B cell (primary cell): ENCODE results near the gene MYB. TPM values are rescaled to one million over a fixed set of nuclear protein-coding genes. Genes with fewer than 3 reads are reported as not detected.
A peak's percentile ranks its signal among the peaks of the same experiment; 100 is the strongest.

ENCODE experiments used
- ATAC-seq: fragments of 200-7000 bp; cut with Tn5 transposase; one replicate; pipeline ENCODE4 v1.10.0; 2021; ENCODE audit warnings: low read depth, mild to moderate bottlenecking, moderate number of reproducible peaks, moderate library complexity
- CTCF ChIA-PET: fragments of 350-600 bp; sonication (Branson Sonifier 250); formaldehyde crosslinking; loops from one replicate; lab custom pipeline; 2021; ENCODE audit warnings: antibody characterized with exemption, inconsistent platforms; lab: Charles Lee
- POLR2A ChIA-PET: fragments of 350-600 bp; sonication (Branson Sonifier 250); formaldehyde crosslinking; loops from one replicate; lab custom pipeline; 2021; ENCODE audit warnings: antibody characterized with exemption; lab: Charles Lee
- DNase-seq: peaks from one replicate; pipeline ENCODE4 v3.0.0; 2013
- H2AFZ ChIP-seq: 2 replicates; pipeline ENCODE4 v1.6.1; 2012; ENCODE audit warnings: mild to moderate bottlenecking, low read depth, low read length; ENCODE audit not compliant: insufficient read depth, poor library complexity, severe bottlenecking
- H3K27ac ChIP-seq, 2 donors: 1 replicate in 1 of 2; 2 replicates in 1 of 2; pipeline ENCODE4 v1.5.1; 2012 to 2013; ENCODE audit warnings: low read length in 2 of 2, mild to moderate bottlenecking in 2 of 2, moderate library complexity in 1 of 2
- H3K27me3 ChIP-seq, 4 experiments: fragments of 200-600 bp in 1 of 4; sonication (generic) in 1 of 4; replicated peaks in 1 of 4; 1 replicate in 2 of 4; 2 replicates in 2 of 4; pipeline versions ENCODE4 v1.6.1 to v1.7.0; 2013 to 2016; ENCODE audit warnings: low read length in 3 of 4, mild to moderate bottlenecking in 2 of 4, mixed read lengths in 1 of 4, moderate library complexity in 1 of 4; ENCODE audit not compliant: insufficient read depth in 4 of 4, control insufficient read depth in 3 of 4; ENCODE audit errors: control extremely low read depth in 1 of 4
- H3K36me3 ChIP-seq, 2 experiments: replicated peaks in 1 of 2; 1 replicate in 1 of 2; 2 replicates in 1 of 2; pipeline versions ENCODE4 v1.6.1 to v1.7.1; 2013; ENCODE audit warnings: low read length in 1 of 2; ENCODE audit not compliant: insufficient read depth in 2 of 2, control insufficient read depth in 1 of 2; ENCODE audit errors: control extremely low read depth in 1 of 2, extremely low read depth in 1 of 2
- H3K4me1 ChIP-seq, 2 donors: fragments of 200-600 bp in 1 of 2; sonication (generic) in 1 of 2; 1 replicate in 1 of 2; 2 replicates in 1 of 2; pipeline versions ENCODE4 v1.5.1 to v1.6.1; 2013 to 2017; ENCODE audit warnings: low read length in 2 of 2; ENCODE audit not compliant: control insufficient read depth in 2 of 2, insufficient read depth in 2 of 2
- H3K4me2 ChIP-seq: replicated peaks from 2 replicates; pipeline ENCODE3; 2012; ENCODE audit warnings: mild to moderate bottlenecking, low read depth, low read length; ENCODE audit not compliant: poor library complexity, severe bottlenecking
- H3K4me3 ChIP-seq, 5 experiments: fragments of 200-600 bp in 1 of 5; sonication (generic) in 1 of 5; 1 replicate in 3 of 5; 2 replicates in 2 of 5; pipeline versions ENCODE4 v1.5.1 to v1.7.0; 2011 to 2016; ENCODE audit warnings: low read length in 4 of 5, mild to moderate bottlenecking in 4 of 5, low read depth in 2 of 5, control low read depth in 1 of 5, moderate library complexity in 1 of 5; ENCODE audit not compliant: insufficient read depth in 1 of 5; ENCODE audit errors: control extremely low read depth in 1 of 5, extremely low read depth in 1 of 5
- H3K79me2 ChIP-seq: fragments of 200-600 bp; sonication (generic); one replicate; pipeline ENCODE4 v1.6.0; 2016; ENCODE audit warnings: low read length; ENCODE audit not compliant: control insufficient read depth, insufficient read depth
- H3K9ac ChIP-seq: fragments of 200-600 bp; sonication (generic); 2 replicates; pipeline ENCODE4 v1.6.1; 2017; ENCODE audit warnings: mild to moderate bottlenecking, low read length, moderate library complexity
- H3K9me3 ChIP-seq, 3 donors: one replicate each; pipeline versions ENCODE4 v1.6.1 to v1.7.1; 2013; ENCODE audit warnings: low read length in 2 of 3; ENCODE audit not compliant: control insufficient read depth in 2 of 3, insufficient read depth in 1 of 3; ENCODE audit errors: control extremely low read depth in 1 of 3
- H4K20me1 ChIP-seq: 2 replicates; pipeline ENCODE4 v1.6.0; 2012; ENCODE audit warnings: mild to moderate bottlenecking, low read length; ENCODE audit not compliant: insufficient read depth, control insufficient read depth, poor library complexity, severe bottlenecking
- H3K27ac Mint-ChIP-seq: one replicate; pipeline ENCODE4 v1.8.0; 2021; ENCODE audit warnings: mixed read lengths
- H3K27me3 Mint-ChIP-seq: one replicate; pipeline ENCODE4 v1.8.0; 2021; ENCODE audit warnings: mixed read lengths
- H3K4me1 Mint-ChIP-seq: one replicate; pipeline ENCODE4 v1.8.0; 2021; ENCODE audit warnings: mixed read lengths
- H3K4me3 Mint-ChIP-seq: one replicate; pipeline ENCODE4 v1.8.0; 2021; ENCODE audit warnings: mixed read lengths
- H3K9me3 Mint-ChIP-seq: one replicate; pipeline ENCODE4 v1.8.0; 2022; ENCODE audit warnings: mixed read lengths; ENCODE audit not compliant: insufficient read depth
- CTCF ChIP-seq: fragments of 200-600 bp; IDR thresholded peaks from one replicate; pipeline ENCODE4 v1.8.0; 2022; ENCODE audit warnings: antibody characterized with exemption, mild to moderate bottlenecking
- EZH2 ChIP-seq: IDR thresholded peaks from 2 replicates; pipeline ENCODE4 v1.6.1; 2012; ENCODE audit warnings: borderline replicate concordance, low read depth, mild to moderate bottlenecking, moderate library complexity, low read length; ENCODE audit not compliant: insufficient read depth, poor library complexity, severe bottlenecking
- WGBS: methylation state at CpG from one replicate; pipeline ENCODE4 v1.1.5; 2013; ENCODE audit warnings: missing lambda C conversion rate; ENCODE audit not compliant: insufficient coverage; 5-methylcytosine and 5-hydroxymethylcytosine counted together
- intact Hi-C: fragments of 100-400 bp; cut with micrococcal nuclease; formaldehyde crosslinking; loops from one replicate; pipeline ENCODE4 v1.10.0; 2022
- polyA plus RNA-seq: library from polyadenylated mRNA; depleted of rRNA; stranded (reverse); fragments of >200 nt; gene quantifications from 2 replicates; pipeline ENCODE4 v1.2.3, GENCODE V29; 2012
- total RNA-seq, 2 donors: library from RNA; stranded (reverse); fragments of 120-200 nt in 1 of 2; gene quantifications; 1 replicate in 1 of 2; 2 replicates in 1 of 2; pipeline versions ENCODE4 v1.2.3 to v1.2.4, GENCODE V29; 2013 to 2022

Gene MYB
- total and polyA plus RNA-seq, 2 donors (not counting 1 experiment from before 2014, with no cell fraction given) = 0.46 to 1.4 TPM

- 68% methylated on average over 8 of the region's 10 CpGs for WGBS
- Mint-ChIP-seq H3K4me3 (no peak overlapping the region), H3K27me3 (no peaks in the 10 kb centered on the region), H3K9me3 (no peaks in the 10 kb centered on the region), H3K4me1 (peaks cover 7% of the 10 kb centered on the region), H3K27ac (no peak overlapping the region)
- TF ChIP-seq EZH2 = no peak
- no peak for TF ChIP-seq CTCF
- Histone ChIP-seq H3K4me3 (no peak overlapping the region), H4K20me1 (no peaks in the 10 kb centered on the region), H3K79me2 (no peaks in the 10 kb centered on the region), H3K4me1 (no peaks in the 10 kb centered on the region), H3K27me3 (no peaks in the 10 kb centered on the region), H2AFZ (peak overlapping the region; percentile 16), H3K27ac (no peak overlapping the region), H3K36me3 (no peaks in the 10 kb centered on the region), H3K9me3 (no peaks in the 10 kb centered on the region), H3K9ac (no peak overlapping the region), H3K4me2 (no peak overlapping the region)
- ATAC-seq (no peak), DNase-seq (no peak)
- ChIA-PET CTCF (no interaction called here), POLR2A (no interaction called here)
- intact Hi-C loops = no loop called here
These were observed 15.8 kb downstream of the MYB start for GRCh38 chr6:135196739-135197510.

- Histone ChIP-seq H2AFZ (no peak overlapping the region), H3K36me3 (no peaks in the 10 kb centered on the region), H3K27me3 (no peaks in the 10 kb centered on the region), H3K4me3 (no peak overlapping the region), H3K79me2 (no peaks in the 10 kb centered on the region), H3K27ac (no peak overlapping the region), H3K9ac (no peak overlapping the region), H4K20me1 (no peaks in the 10 kb centered on the region), H3K9me3 (peaks cover 0 to 3% (median 0%) of the 10 kb centered on the region in 3 donors), H3K4me1 (no peaks in the 10 kb centered on the region), H3K4me2 (no peak overlapping the region)
- TF ChIP-seq EZH2 = no peak
- TF ChIP-seq CTCF = no peak
- Mint-ChIP-seq H3K27me3 (no peaks in the 10 kb centered on the region), H3K4me3 (no peak overlapping the region), H3K27ac (no peak overlapping the region), H3K4me1 (no peaks in the 10 kb centered on the region), H3K9me3 (no peaks in the 10 kb centered on the region)
- no CpG with 5 or more reads among the region's 1 CpG for WGBS
- DNase-seq (no peak), ATAC-seq (no peak)
- intact Hi-C loops = no loop called here
- ChIA-PET POLR2A (no interaction called here), CTCF (interaction anchor here (1.2 kb wide), 1 partner anchor 333 kb away, joined by 3 read pairs; no protein-coding TSS in a partner anchor)
These were observed 21.7 kb downstream of the MYB start for GRCh38 chr6:135202836-135203235.
